Mesendoderm (in vitro differentiated cells): Measurements from ENCODE around the gene ARHGEF38. TPM values are rescaled to one million over a fixed set of nuclear protein-coding genes. Genes with fewer than 3 reads are reported as not detected.

Experiments used
- DNase-seq: peaks from one replicate; pipeline ENCODE4 v3.0.0; 2013
- H2AK5ac ChIP-seq: 2 replicates; pipeline ENCODE4 v1.6.1; 2013; ENCODE audit warnings: low read length, inconsistent platforms
- H2BK120ac ChIP-seq: 2 replicates; pipeline ENCODE4 v1.6.1; 2013; ENCODE audit warnings: low read depth, mild to moderate bottlenecking, low read length, moderate library complexity, mixed read lengths
- H2BK15ac ChIP-seq: replicated peaks from 2 replicates; pipeline ENCODE4 v1.6.1; 2013; ENCODE audit warnings: low read depth, mild to moderate bottlenecking, moderate library complexity
- H2BK5ac ChIP-seq: 2 replicates; pipeline ENCODE4 v1.6.1; 2013; ENCODE audit warnings: low read length, inconsistent platforms
- H3K18ac ChIP-seq: 2 replicates; pipeline ENCODE4 v1.6.1; 2013; ENCODE audit warnings: mild to moderate bottlenecking, low read length, mixed read lengths
- H3K23ac ChIP-seq: one replicate; pipeline ENCODE4 v1.6.1; 2013; ENCODE audit warnings: low read length
- H3K27ac ChIP-seq: 2 replicates; pipeline ENCODE4 v1.5.1; 2013; ENCODE audit warnings: low read depth, mild to moderate bottlenecking, inconsistent platforms, low read length, moderate library complexity
- H3K27me3 ChIP-seq: 2 replicates; pipeline ENCODE4 v1.6.1; 2013; ENCODE audit warnings: low read length, control low read depth, mild to moderate bottlenecking, inconsistent platforms; ENCODE audit not compliant: insufficient read depth, poor library complexity
- H3K36me3 ChIP-seq: 2 replicates; pipeline ENCODE4 v1.6.1; 2013; ENCODE audit warnings: low read length, inconsistent platforms; ENCODE audit not compliant: control insufficient read depth, insufficient read depth
- H3K4ac ChIP-seq: one replicate; pipeline ENCODE4 v1.6.1; 2013; ENCODE audit warnings: low read depth, mild to moderate bottlenecking, low read length, moderate library complexity
- H3K4me1 ChIP-seq: 2 replicates; pipeline ENCODE4 v1.6.1; 2013; ENCODE audit warnings: low read depth, low read length, inconsistent platforms; ENCODE audit not compliant: control insufficient read depth
- H3K4me2 ChIP-seq: 2 replicates; pipeline ENCODE4 v1.6.1; 2013; ENCODE audit warnings: low read length
- H3K4me3 ChIP-seq: 2 replicates; pipeline ENCODE4 v1.5.1; 2013; ENCODE audit warnings: mild to moderate bottlenecking, low read length
- H3K56ac ChIP-seq: one replicate; pipeline ENCODE4 v1.6.1; 2013; ENCODE audit warnings: low read length
- H3K79me1 ChIP-seq: 2 replicates; pipeline ENCODE4 v1.6.1; 2013; ENCODE audit warnings: low read length, inconsistent platforms
- H3K79me2 ChIP-seq: 2 replicates; pipeline ENCODE4 v1.6.1; 2013; ENCODE audit warnings: mild to moderate bottlenecking, low read length; ENCODE audit not compliant: control insufficient read depth, insufficient read depth
- H3K9ac ChIP-seq: 2 replicates; pipeline ENCODE4 v1.6.1; 2013; ENCODE audit warnings: low read length, inconsistent platforms
- H4K5ac ChIP-seq: one replicate; pipeline ENCODE4 v1.6.1; 2013; ENCODE audit warnings: low read length
- H4K8ac ChIP-seq: one replicate; pipeline ENCODE4 v1.6.1; 2013; ENCODE audit warnings: low read depth, mild to moderate bottlenecking, control low read depth, low read length, moderate library complexity
- WGBS: extraction: QIAGEN DNeasy Blood & Tissue Kit; methylation state at CpG from one replicate; pipeline ENCODE4 v1.1.7; 2013; ENCODE audit warnings: low lambda C conversion rate, missing lambda C conversion rate; ENCODE audit not compliant: insufficient coverage; ENCODE audit errors: extremely low coverage; 5-methylcytosine and 5-hydroxymethylcytosine counted together
- polyA plus RNA-seq, 2 experiments: library from polyadenylated mRNA; stranded (reverse); fragments of 200-250 nt; gene quantifications; one replicate each; pipeline ENCODE4 v1.2.3, GENCODE V29; 2013

ARHGEF38 gene, protein sequence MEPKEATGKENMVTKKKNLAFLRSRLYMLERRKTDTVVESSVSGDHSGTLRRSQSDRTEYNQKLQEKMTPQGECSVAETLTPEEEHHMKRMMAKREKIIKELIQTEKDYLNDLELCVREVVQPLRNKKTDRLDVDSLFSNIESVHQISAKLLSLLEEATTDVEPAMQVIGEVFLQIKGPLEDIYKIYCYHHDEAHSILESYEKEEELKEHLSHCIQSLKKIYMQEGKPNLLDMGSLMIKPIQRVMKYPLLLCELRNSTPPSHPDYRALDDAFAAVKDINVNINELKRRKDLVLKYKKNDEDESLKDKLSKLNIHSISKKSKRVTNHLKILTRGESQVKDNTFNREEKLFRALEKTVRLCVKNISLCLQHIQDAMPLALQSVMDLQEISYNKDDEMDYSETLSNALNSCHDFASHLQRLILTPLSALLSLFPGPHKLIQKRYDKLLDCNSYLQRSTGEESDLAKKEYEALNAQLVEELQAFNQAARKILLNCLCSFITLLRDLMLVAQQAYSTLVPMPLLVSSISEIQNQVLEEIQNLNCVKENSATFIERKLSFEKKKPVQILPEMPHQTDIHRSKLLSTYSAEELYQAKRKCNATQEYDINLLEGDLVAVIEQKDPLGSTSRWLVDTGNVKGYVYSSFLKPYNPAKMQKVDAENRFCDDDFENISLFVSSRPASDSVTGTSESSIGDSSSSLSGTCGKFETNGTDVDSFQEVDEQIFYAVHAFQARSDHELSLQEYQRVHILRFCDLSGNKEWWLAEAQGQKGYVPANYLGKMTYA
- polyA plus RNA-seq (2013, experiment 1 of 2), result not detected
- polyA plus RNA-seq (2013, experiment 2 of 2), result not detected

DNA sequence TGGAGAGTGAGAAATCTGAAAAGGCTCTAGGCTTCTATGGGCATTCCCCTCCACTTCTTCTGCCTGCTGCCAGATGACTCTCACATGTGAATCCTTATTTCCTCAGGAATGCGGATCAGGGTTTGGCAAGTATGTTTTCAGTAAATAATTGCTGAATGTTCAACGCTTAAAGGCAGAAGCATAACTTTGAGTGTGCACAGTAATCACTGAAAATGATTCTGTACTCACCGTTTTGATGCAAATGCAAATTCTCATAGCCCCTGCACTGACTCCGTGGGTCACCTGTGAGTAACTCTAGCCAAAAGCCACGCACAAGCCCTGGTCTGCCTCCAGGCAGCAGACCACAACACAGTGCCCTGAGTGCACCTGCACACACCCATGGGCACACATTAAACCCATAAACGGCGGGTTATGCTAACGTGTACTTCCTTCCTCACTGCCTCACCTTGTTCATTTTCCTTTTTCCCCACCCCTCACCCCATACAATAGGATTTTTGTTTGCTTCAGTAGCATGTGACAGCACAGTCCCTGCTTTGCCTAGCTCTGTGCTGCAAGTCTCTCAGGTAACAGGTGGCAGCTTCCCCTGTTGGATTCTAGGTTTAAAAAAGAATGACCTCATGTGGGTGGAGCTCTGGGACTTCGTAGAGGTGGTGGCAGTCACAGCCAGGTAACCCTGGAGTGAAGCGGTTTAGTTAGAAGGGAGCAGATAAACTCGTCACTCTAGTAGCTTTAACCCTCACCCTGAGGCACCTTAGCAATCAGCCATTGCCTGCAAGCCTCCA lies at the start of gene ARHGEF38:
ARHGEF38 (plus strand) TSS at position 656 of the 782 bp plus-strand sequence. CDS start 146 bp downstream, outside the sequence.
- H3K27me3 ChIP-seq, result peaks cover 15% of the 10 kb centered on the region
- WGBS, result no CpG with 5 or more reads among the region's 11 CpGs

GRCh38 chr4:105503484-105503883 lies 48.9 kb upstream of the ARHGEF38 start:
- H3K79me2 ChIP-seq, result no peaks in the 10 kb centered on the region
- no peaks in the 10 kb centered on the region for H3K79me1 ChIP-seq
- H2BK5ac ChIP-seq, result no peak overlapping the region
- no peak overlapping the region for H3K4me3 ChIP-seq
- no peak overlapping the region for H3K18ac ChIP-seq
- H3K23ac ChIP-seq, result no peak overlapping the region
- H3K27ac ChIP-seq, result no peak overlapping the region
- H4K5ac ChIP-seq, result no peak overlapping the region
- no CpG with 5 or more reads among the region's 2 CpGs for WGBS
- no peak for DNase-seq
- no peak overlapping the region for H2BK15ac ChIP-seq
- H3K4ac ChIP-seq, result no peak overlapping the region
- no peak overlapping the region for H4K8ac ChIP-seq
- no peak overlapping the region for H3K9ac ChIP-seq
- H3K4me1 ChIP-seq, result no peaks in the 10 kb centered on the region
- H3K36me3 ChIP-seq, result no peaks in the 10 kb centered on the region
- H3K56ac ChIP-seq, result no peak overlapping the region
- no peak overlapping the region for H2AK5ac ChIP-seq
- no peak overlapping the region for H2BK120ac ChIP-seq
- H3K4me2 ChIP-seq, result no peak overlapping the region
- no peaks in the 10 kb centered on the region for H3K27me3 ChIP-seq

More for the DNA sequence above, at the start of gene ARHGEF38:
- no peak within 1 kb of the TSS for H3K4me3 ChIP-seq
- no peak within 1 kb of the TSS for H3K18ac ChIP-seq
- H3K79me1 ChIP-seq, result no peaks in the 10 kb centered on the region
- no peak within 1 kb of the TSS for H3K23ac ChIP-seq
- no peak within 1 kb of the TSS for H3K56ac ChIP-seq
- no peak within 1 kb of the TSS for H3K27ac ChIP-seq
- no peak within 1 kb of the TSS for H3K9ac ChIP-seq
- H3K4me2 ChIP-seq, result no peak within 1 kb of the TSS
- no peak within 1 kb of the TSS for H2BK15ac ChIP-seq
- H4K5ac ChIP-seq, result no peak within 1 kb of the TSS
- no peaks in the 10 kb centered on the region for H3K4me1 ChIP-seq
- no peak within 1 kb of the TSS for H2AK5ac ChIP-seq
- no peaks in the 10 kb centered on the region for H3K79me2 ChIP-seq
- H4K8ac ChIP-seq, result no peak within 1 kb of the TSS
- H3K36me3 ChIP-seq, result no peaks in the 10 kb centered on the region
- no peak within 1 kb of the TSS for H3K4ac ChIP-seq
- no peak within 1 kb of the TSS for H2BK5ac ChIP-seq
- peak; percentile 13 for DNase-seq
- no peak within 1 kb of the TSS for H2BK120ac ChIP-seq

DNA sequence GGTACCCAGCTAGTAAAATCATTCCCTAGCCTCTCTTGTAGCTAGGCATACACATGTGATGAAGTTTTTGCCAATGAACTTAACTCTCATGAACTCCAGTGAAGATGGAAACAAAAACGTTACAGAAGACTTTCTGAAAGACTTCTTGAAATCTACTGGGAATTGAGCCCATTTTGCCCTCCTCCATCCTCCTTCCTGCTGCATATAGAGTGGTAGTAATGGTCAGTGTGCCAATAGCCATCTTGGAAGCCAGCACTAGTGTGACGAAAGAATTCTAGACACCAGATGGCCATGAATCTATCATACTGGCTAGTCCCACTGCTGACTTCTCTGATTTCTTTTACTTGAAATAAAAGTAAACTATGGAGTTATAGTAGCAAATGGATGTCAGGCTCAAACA lies 47.7 kb upstream of the ARHGEF38 start:
- H2AK5ac ChIP-seq, result no peak overlapping the region
- no peak overlapping the region for H3K23ac ChIP-seq
- H3K36me3 ChIP-seq, result no peaks in the 10 kb centered on the region
- no peak overlapping the region for H3K18ac ChIP-seq
- no peak overlapping the region for H3K4me3 ChIP-seq
- H3K4ac ChIP-seq, result no peak overlapping the region
- H2BK15ac ChIP-seq, result no peak overlapping the region
- H4K8ac ChIP-seq, result no peak overlapping the region
- H3K4me2 ChIP-seq, result no peak overlapping the region
- no CpG with 5 or more reads among the region's 2 CpGs for WGBS
- H3K79me2 ChIP-seq, result no peaks in the 10 kb centered on the region
- H3K27me3 ChIP-seq, result no peaks in the 10 kb centered on the region
- H2BK120ac ChIP-seq, result no peak overlapping the region
- DNase-seq, result no peak
- no peak overlapping the region for H3K27ac ChIP-seq
- H2BK5ac ChIP-seq, result no peak overlapping the region
- no peak overlapping the region for H3K56ac ChIP-seq
- no peaks in the 10 kb centered on the region for H3K79me1 ChIP-seq
- H3K4me1 ChIP-seq, result no peaks in the 10 kb centered on the region
- no peak overlapping the region for H3K9ac ChIP-seq
- H4K5ac ChIP-seq, result no peak overlapping the region

DNA sequence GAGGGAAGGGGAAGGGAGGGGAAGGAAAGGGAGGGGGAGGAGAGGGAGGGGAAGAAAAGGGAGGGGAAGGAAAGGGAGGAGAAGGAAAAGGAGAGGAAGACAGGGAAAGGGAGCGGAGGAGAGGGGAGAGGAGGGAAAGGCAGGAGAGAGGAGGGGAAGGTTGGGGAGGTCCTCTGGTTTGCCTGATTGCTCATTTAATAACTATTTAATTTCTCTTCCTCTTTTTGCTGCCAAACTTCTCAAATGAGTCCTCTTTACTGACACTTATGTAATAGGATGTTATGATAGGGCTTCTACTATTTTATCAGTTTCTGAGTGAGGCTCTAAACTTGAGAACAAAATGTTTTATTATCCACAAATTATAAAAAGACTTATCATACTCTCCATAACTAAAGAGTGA lies 43.1 kb upstream of the ARHGEF38 start:
- Histone ChIP-seq H3K56ac (no peak overlapping the region), H3K4me2 (no peak overlapping the region), H3K18ac (no peak overlapping the region), H3K27me3 (no peaks in the 10 kb centered on the region), H3K9ac (no peak overlapping the region), H2BK5ac (no peak overlapping the region), H2AK5ac (no peak overlapping the region), H3K36me3 (no peaks in the 10 kb centered on the region), H2BK120ac (no peak overlapping the region), H3K27ac (no peak overlapping the region), H3K4me3 (no peak overlapping the region), H4K8ac (no peak overlapping the region), H4K5ac (no peak overlapping the region), H3K4ac (no peak overlapping the region), H3K4me1 (no peaks in the 10 kb centered on the region), H3K79me1 (no peaks in the 10 kb centered on the region), H3K23ac (no peak overlapping the region), H3K79me2 (no peaks in the 10 kb centered on the region), H2BK15ac (no peak overlapping the region)
- DNase-seq, result no peak
- WGBS, result no CpG with 5 or more reads among the region's 1 CpG

DNA sequence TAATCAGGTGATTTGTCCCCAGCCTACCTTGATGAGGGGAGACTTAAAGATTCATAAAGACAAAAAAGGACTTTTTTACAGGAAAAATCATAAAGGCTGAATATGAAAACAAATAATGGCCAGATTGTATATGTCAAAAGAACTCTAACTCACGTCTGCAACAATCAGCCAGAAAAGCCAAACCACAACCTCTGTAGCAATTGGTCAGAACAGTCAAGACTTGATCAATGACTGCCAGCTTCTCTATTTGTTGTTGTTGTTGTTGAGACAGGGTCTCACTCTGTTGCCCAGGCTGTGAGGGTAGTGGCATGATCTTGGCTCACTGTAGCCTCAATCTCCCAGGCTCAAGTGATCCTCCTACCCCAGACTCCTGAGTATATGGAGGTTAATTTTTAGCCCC lies 42.7 kb upstream of the ARHGEF38 start:
- Histone ChIP-seq H3K9ac (no peak overlapping the region), H3K36me3 (no peaks in the 10 kb centered on the region), H2BK15ac (no peak overlapping the region), H2BK5ac (no peak overlapping the region), H3K27me3 (no peaks in the 10 kb centered on the region), H3K27ac (no peak overlapping the region), H3K4me3 (no peak overlapping the region), H3K56ac (no peak overlapping the region), H3K23ac (no peak overlapping the region), H3K79me2 (no peaks in the 10 kb centered on the region), H3K4me2 (no peak overlapping the region), H3K4me1 (no peaks in the 10 kb centered on the region), H4K8ac (no peak overlapping the region), H2AK5ac (no peak overlapping the region), H4K5ac (no peak overlapping the region), H3K18ac (no peak overlapping the region), H3K79me1 (no peaks in the 10 kb centered on the region), H3K4ac (no peak overlapping the region), H2BK120ac (no peak overlapping the region)
- DNase-seq, result no peak
- WGBS, result no CpG with 5 or more reads among the region's 1 CpG
